ENCODE measurements around the gene PPOX. TPM values are rescaled to one million over a fixed set of nuclear protein-coding genes. Genes with fewer than 3 reads are reported as not detected.

Gene PPOX
- total RNA-seq, 2 donors from 2014 or later, result 46.4 to 47.2 TPM

GRCh38 chr1:161166669-161167548, 683 bp downstream of the PPOX start:
- Mint-ChIP-seq H3K9me3 (no peaks in the 10 kb centered on the region), H3K4me3 (peak overlapping the region; percentile 85), H3K27me3 (ENCODE audit: insufficient read depth) (no peaks in the 10 kb centered on the region), H3K36me3 (ENCODE audit: low read depth) (peaks cover 31% of the 10 kb centered on the region), H3K4me1 (peaks cover 15% of the 10 kb centered on the region), H3K27ac (peak overlapping the region; percentile 95)
- no peaks in the 10 kb centered on the region for H3K9me3 ChIP-seq (ENCODE audit: control insufficient read depth, low read length)
- H3K27ac ChIP-seq (ENCODE audit: low read depth, low read length), result no peak overlapping the region
- H3K36me3 ChIP-seq (ENCODE audit: control insufficient read depth, insufficient read depth, low read length), result peaks cover 55% of the 10 kb centered on the region
- H3K9ac ChIP-seq (ENCODE audit: extremely low read depth, low read length, poor library complexity, severe bottlenecking), result peak overlapping the region; percentile 69
- peak; percentile 20 for TF ChIP-seq CTCF (conservative IDR thresholded peaks at IDR 0.05)
- 0 to 10% methylated on average over 3 to 33 of the region's 33 CpGs for WGBS, 2 experiments (ENCODE audit: insufficient coverage in 1 of 2, insufficient read length in 1 of 2)
- peak overlapping the region; percentile 94 for H3K4me3 ChIP-seq (ENCODE audit: low read length)
- H3K27me3 ChIP-seq (ENCODE audit: control insufficient read depth, insufficient read depth, low read length, poor library complexity, severe bottlenecking), result no peaks in the 10 kb centered on the region
- H3K4me1 ChIP-seq (ENCODE audit: control insufficient read depth, insufficient read depth, low read length), result peaks cover 5% of the 10 kb centered on the region
- DNase-seq, result peak; percentile 78

GRCh38 chr1:161168906-161169305, 2.7 kb downstream of the PPOX start:
- no peak overlapping the region for H3K4me3 Mint-ChIP-seq

GRCh38 chr1:161171191-161171590, 5.0 kb downstream of the PPOX start:
- WGBS, 2 experiments (ENCODE audit: insufficient coverage in 1 of 2, insufficient read length in 1 of 2), result 77 to 90% methylated on average over 3 to 5 of the region's 5 CpGs
- no peak overlapping the region for H3K4me3 ChIP-seq (ENCODE audit: low read length)
- H3K9me3 ChIP-seq (ENCODE audit: control insufficient read depth, low read length), result no peaks in the 10 kb centered on the region
- no peaks in the 10 kb centered on the region for H3K4me1 ChIP-seq (ENCODE audit: control insufficient read depth, insufficient read depth, low read length)
- H3K27ac Mint-ChIP-seq, result no peak overlapping the region
- TF ChIP-seq CTCF (conservative IDR thresholded peaks at IDR 0.05), result peak; percentile 56
- peaks cover 6% of the 10 kb centered on the region for H3K4me1 Mint-ChIP-seq
- H3K27ac ChIP-seq (ENCODE audit: low read depth, low read length), result no peak overlapping the region
- peaks cover 47% of the 10 kb centered on the region for H3K36me3 Mint-ChIP-seq (ENCODE audit: low read depth)
- no peaks in the 10 kb centered on the region for H3K27me3 Mint-ChIP-seq (ENCODE audit: insufficient read depth)
- no peaks in the 10 kb centered on the region for H3K9me3 Mint-ChIP-seq
- no peak for DNase-seq
- peaks cover 59% of the 10 kb centered on the region for H3K36me3 ChIP-seq (ENCODE audit: control insufficient read depth, insufficient read depth, low read length)
- H3K9ac ChIP-seq (ENCODE audit: extremely low read depth, low read length, poor library complexity, severe bottlenecking), result no peak overlapping the region
- H3K27me3 ChIP-seq (ENCODE audit: control insufficient read depth, insufficient read depth, low read length, poor library complexity, severe bottlenecking), result no peaks in the 10 kb centered on the region
- no peak overlapping the region for H3K4me3 Mint-ChIP-seq

More at GRCh38 chr1:161168906-161169305, 2.7 kb downstream of the PPOX start:
- Histone ChIP-seq H3K27me3 (ENCODE audit: control insufficient read depth, insufficient read depth, low read length, poor library complexity, severe bottlenecking) (no peaks in the 10 kb centered on the region), H3K4me1 (ENCODE audit: control insufficient read depth, insufficient read depth, low read length) (peaks cover 5% of the 10 kb centered on the region), H3K9me3 (ENCODE audit: control insufficient read depth, low read length) (no peaks in the 10 kb centered on the region), H3K9ac (ENCODE audit: extremely low read depth, low read length, poor library complexity, severe bottlenecking) (no peak overlapping the region), H3K27ac (ENCODE audit: low read depth, low read length) (no peak overlapping the region), H3K36me3 (ENCODE audit: control insufficient read depth, insufficient read depth, low read length) (peaks cover 59% of the 10 kb centered on the region), H3K4me3 (ENCODE audit: low read length) (no peak overlapping the region)
- DNase-seq, result no peak
- H3K27me3 Mint-ChIP-seq (ENCODE audit: insufficient read depth), result no peaks in the 10 kb centered on the region
- no peak for TF ChIP-seq CTCF (conservative IDR thresholded peaks at IDR 0.05)
- WGBS, 2 experiments (ENCODE audit: insufficient coverage in 1 of 2, insufficient read length in 1 of 2), result 94 to 98% methylated on average over 7 to 9 of the region's 9 CpGs
- no peak overlapping the region for H3K27ac Mint-ChIP-seq
- peaks cover 36% of the 10 kb centered on the region for H3K36me3 Mint-ChIP-seq (ENCODE audit: low read depth)
- no peaks in the 10 kb centered on the region for H3K9me3 Mint-ChIP-seq
- peaks cover 15% of the 10 kb centered on the region for H3K4me1 Mint-ChIP-seq

All from endodermal cell (in vitro differentiated cells).